ENCODE data around the gene GALM.
"Not testable (repeated sequence)": the region's sequence is repeated elsewhere in the genome, so short reads cannot be mapped to it uniquely, and the experiment has no call there.

The GALM gene

DNA sequence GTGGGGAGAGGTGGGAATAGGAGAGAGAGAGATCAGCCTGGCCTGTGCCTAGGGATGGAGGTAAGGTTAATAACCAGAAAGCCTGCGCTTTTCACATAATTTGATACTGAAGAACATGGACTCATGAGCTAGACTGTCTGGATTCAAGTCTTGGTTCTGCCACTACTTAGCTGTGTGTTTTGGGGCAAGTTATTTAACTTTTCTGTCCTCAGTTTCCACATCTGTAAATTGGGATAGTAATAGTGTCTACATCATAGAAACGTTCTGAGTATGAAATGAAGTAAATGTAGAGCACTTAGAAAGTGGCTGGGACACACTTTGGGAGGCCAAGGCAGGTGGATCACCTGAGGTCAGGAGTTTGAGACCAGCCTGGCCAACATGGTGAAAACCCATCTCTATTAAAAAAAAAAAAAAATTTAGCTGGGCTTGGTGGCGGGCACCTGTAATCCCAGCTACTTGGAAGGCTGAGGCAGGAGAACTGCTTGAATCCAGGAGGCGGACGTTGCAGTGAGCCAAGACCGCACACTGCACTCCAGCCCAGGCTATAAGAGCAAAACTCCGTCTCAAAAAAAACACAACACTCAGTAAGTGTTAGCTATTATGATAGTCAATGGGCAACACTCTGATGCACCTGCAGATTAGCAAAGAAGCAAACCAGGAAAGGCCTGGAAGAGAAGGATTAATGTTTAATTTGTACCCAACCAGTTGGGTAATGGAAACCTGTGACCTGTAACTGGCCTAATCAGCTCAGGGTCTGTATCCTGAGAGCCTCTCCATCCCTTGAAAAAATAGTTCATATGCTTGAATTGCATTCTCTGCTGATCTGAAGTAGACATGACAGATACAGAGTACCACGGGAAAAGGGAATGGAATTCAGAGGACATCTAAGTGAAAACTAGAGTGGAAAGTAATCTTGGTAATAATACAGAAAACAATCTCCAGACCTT lies 6.8 kb downstream of the GALM start:
- Histone ChIP-seq H3K23ac (ENCODE audit: low read length) (no peak overlapping the region), H3K27ac (ENCODE audit: low read depth, low read length) (no peak overlapping the region), H3K9ac (ENCODE audit: low read length) (no peak overlapping the region), H3K4me3 (ENCODE audit: low read depth, low read length) (no peak overlapping the region), H3K4ac (ENCODE audit: low read depth, low read length) (no peak overlapping the region), H2BK5ac (ENCODE audit: low read depth, low read length, poor library complexity) (no peak overlapping the region), H3K18ac (ENCODE audit: low read length) (no peak overlapping the region), H3K79me1 (ENCODE audit: low read length) (no peaks in the 10 kb centered on the region), H3K27me3 (ENCODE audit: insufficient read depth, low read length) (no peaks in the 10 kb centered on the region), H2BK120ac (ENCODE audit: insufficient read depth, low read length, poor library complexity) (no peak overlapping the region), H3K4me1 (ENCODE audit: control insufficient read depth in 1 of 2, insufficient read depth in 2 of 2, low read length in 2 of 2) (peaks cover 5 to 7% of the 10 kb centered on the region in 2 experiments), H4K12ac (ENCODE audit: low read depth, low read length) (no peak overlapping the region), H3K4me2 (ENCODE audit: low read length) (no peak overlapping the region), H2BK12ac (ENCODE audit: low read length) (no peak overlapping the region), H3K36me3 (ENCODE audit: control insufficient read depth in 1 of 2, insufficient read depth in 2 of 2, low read length in 2 of 2) (peaks cover 2 to 3% of the 10 kb centered on the region in 2 experiments), H2AFZ (ENCODE audit: insufficient read depth, low read length, poor library complexity) (no peak overlapping the region), H4K8ac (ENCODE audit: low read depth, low read length) (no peak overlapping the region), H3K9me3 (ENCODE audit: insufficient read depth, low read depth, low read length) (no peaks in the 10 kb centered on the region), H3K79me2 (ENCODE audit: control insufficient read depth, insufficient read depth, low read length, poor library complexity) (no peaks in the 10 kb centered on the region), H4K91ac (ENCODE audit: low read depth, low read length) (no peak overlapping the region), H2AK5ac (ENCODE audit: low read length) (no peak overlapping the region), H3K14ac (ENCODE audit: low read length) (no peak overlapping the region)
- no CpG with 5 or more reads among the region's 8 CpGs for WGBS (ENCODE audit: extremely low coverage, insufficient coverage, insufficient read length)
- no peak for DNase-seq

DNA sequence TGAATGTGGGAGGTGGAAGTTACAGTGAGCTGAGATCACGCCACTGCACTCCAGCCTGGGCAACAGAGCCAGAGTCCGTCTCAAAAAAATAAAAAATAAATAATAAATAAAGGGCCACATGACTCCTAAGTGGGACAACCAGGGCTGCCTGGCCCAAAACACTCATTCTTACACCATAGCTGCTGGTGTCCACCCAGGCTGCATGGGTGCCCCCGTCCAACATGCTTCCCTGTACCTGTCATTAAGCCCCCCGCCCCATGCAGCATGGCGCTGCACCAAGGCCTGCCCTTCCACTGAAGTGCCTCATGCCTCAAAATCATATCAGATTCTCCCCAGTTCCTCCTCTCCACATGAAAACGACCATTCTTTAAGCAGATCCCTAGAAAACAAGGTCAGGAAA lies 10.8 kb downstream of the GALM start:
- H3K4me3 ChIP-seq (ENCODE audit: low read depth, low read length), result no peak overlapping the region
- no peak overlapping the region for H4K8ac ChIP-seq (ENCODE audit: low read depth, low read length)
- H2BK12ac ChIP-seq (ENCODE audit: low read length), result no peak overlapping the region
- no peaks in the 10 kb centered on the region for H3K4me1 ChIP-seq (ENCODE audit: control insufficient read depth in 1 of 2, insufficient read depth in 2 of 2, low read length in 2 of 2)
- no peaks in the 10 kb centered on the region for H3K79me2 ChIP-seq (ENCODE audit: control insufficient read depth, insufficient read depth, low read length, poor library complexity)
- DNase-seq, result no peak
- peaks cover 2 to 4% of the 10 kb centered on the region in 2 experiments for H3K36me3 ChIP-seq (ENCODE audit: control insufficient read depth in 1 of 2, insufficient read depth in 2 of 2, low read length in 2 of 2)
- no peak overlapping the region for H3K27ac ChIP-seq (ENCODE audit: low read depth, low read length)
- no peak overlapping the region for H3K4ac ChIP-seq (ENCODE audit: low read depth, low read length)
- no peaks in the 10 kb centered on the region for H3K27me3 ChIP-seq (ENCODE audit: insufficient read depth, low read length)
- no peak overlapping the region for H3K23ac ChIP-seq (ENCODE audit: low read length)
- no peak overlapping the region for H4K91ac ChIP-seq (ENCODE audit: low read depth, low read length)
- H2BK5ac ChIP-seq (ENCODE audit: low read depth, low read length, poor library complexity), result no peak overlapping the region
- H3K79me1 ChIP-seq (ENCODE audit: low read length), result no peaks in the 10 kb centered on the region
- no peak overlapping the region for H3K18ac ChIP-seq (ENCODE audit: low read length)
- H3K9ac ChIP-seq (ENCODE audit: low read length), result no peak overlapping the region
- no peak overlapping the region for H2BK120ac ChIP-seq (ENCODE audit: insufficient read depth, low read length, poor library complexity)
- H2AFZ ChIP-seq (ENCODE audit: insufficient read depth, low read length, poor library complexity), result no peak overlapping the region
- H4K12ac ChIP-seq (ENCODE audit: low read depth, low read length), result no peak overlapping the region
- WGBS (ENCODE audit: extremely low coverage, insufficient coverage, insufficient read length), result no CpG with 5 or more reads among the region's 6 CpGs
- no peak overlapping the region for H2AK5ac ChIP-seq (ENCODE audit: low read length)
- H3K9me3 ChIP-seq (ENCODE audit: insufficient read depth, low read depth, low read length), result no peaks in the 10 kb centered on the region
- H3K4me2 ChIP-seq (ENCODE audit: low read length), result no peak overlapping the region
- no peak overlapping the region for H3K14ac ChIP-seq (ENCODE audit: low read length)

DNA sequence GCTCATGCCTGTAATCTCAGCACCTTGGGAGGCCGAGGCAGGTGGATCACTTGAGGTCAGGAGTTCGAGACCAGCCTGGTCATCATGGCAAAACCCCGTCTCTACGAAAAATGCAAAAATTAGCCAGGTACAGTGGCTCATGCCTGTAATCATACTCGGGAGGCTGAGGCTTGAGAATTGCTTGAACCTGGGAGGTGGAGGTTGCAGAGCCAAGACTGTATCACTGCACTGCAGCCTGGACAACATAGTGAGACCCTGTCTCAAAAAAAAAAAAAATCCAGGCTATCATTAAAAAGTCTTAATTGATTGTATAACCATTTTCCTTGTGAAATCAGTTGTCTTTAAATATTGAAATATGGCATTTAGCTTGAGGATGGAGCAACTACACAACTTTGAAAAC lies 15.0 kb downstream of the GALM start:
- H3K9ac ChIP-seq (ENCODE audit: low read length), result not testable (repeated sequence)

DNA sequence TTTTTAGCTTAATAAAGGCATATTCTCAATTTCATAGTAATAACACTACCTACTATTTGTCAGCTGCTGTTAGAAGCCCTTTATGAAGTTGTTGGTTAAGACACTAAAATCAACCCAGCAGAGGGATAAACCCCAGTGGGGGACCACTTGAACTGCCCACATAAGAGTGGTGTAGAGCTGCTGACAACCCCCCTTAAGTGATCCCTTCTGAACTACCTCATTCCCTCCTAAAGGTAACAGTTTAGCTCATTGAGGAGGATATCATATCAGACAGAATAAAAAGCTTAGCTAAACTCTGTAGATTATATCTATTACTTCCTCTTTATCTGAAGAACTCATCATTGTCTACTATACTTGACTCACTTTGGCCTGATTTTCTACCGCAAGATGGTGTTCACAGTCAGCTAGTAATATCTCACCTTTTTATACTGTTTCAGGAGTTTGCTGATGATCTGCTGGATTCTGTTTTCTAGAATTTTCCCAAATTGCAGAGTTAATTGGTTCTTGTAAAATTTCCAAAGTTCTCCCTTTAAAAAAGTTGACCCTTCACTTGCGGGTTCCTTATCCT lies 16.2 kb downstream of the GALM start:
- Histone ChIP-seq H3K79me1 (ENCODE audit: low read length) (no peaks in the 10 kb centered on the region), H4K91ac (ENCODE audit: low read depth, low read length) (no peak overlapping the region), H3K14ac (ENCODE audit: low read length) (no peak overlapping the region), H2BK120ac (ENCODE audit: insufficient read depth, low read length, poor library complexity) (no peak overlapping the region), H2BK5ac (ENCODE audit: low read depth, low read length, poor library complexity) (no peak overlapping the region), H2AK5ac (ENCODE audit: low read length) (no peak overlapping the region), H3K23ac (ENCODE audit: low read length) (no peak overlapping the region), H3K4me1 (ENCODE audit: control insufficient read depth in 1 of 2, insufficient read depth in 2 of 2, low read length in 2 of 2) (peaks cover 0 to 1% of the 10 kb centered on the region in 2 experiments), H3K27me3 (ENCODE audit: insufficient read depth, low read length) (no peaks in the 10 kb centered on the region), H2BK12ac (ENCODE audit: low read length) (no peak overlapping the region), H3K4me3 (ENCODE audit: low read depth, low read length) (no peak overlapping the region), H3K18ac (ENCODE audit: low read length) (no peak overlapping the region), H4K12ac (ENCODE audit: low read depth, low read length) (no peak overlapping the region), H3K36me3 (ENCODE audit: control insufficient read depth in 1 of 2, insufficient read depth in 2 of 2, low read length in 2 of 2) (peaks cover 0 to 1% of the 10 kb centered on the region in 2 experiments), H3K4ac (ENCODE audit: low read depth, low read length) (no peak overlapping the region), H3K9ac (ENCODE audit: low read length) (no peak overlapping the region), H3K79me2 (ENCODE audit: control insufficient read depth, insufficient read depth, low read length, poor library complexity) (no peaks in the 10 kb centered on the region), H3K9me3 (ENCODE audit: insufficient read depth, low read depth, low read length) (no peaks in the 10 kb centered on the region), H2AFZ (ENCODE audit: insufficient read depth, low read length, poor library complexity) (no peak overlapping the region), H3K4me2 (ENCODE audit: low read length) (no peak overlapping the region), H4K8ac (ENCODE audit: low read depth, low read length) (no peak overlapping the region), H3K27ac (ENCODE audit: low read depth, low read length) (no peak overlapping the region)
- WGBS (ENCODE audit: extremely low coverage, insufficient coverage, insufficient read length), result no CpG with 5 or more reads among the region's 2 CpGs
- peak in 1 of 2 donors; percentile 34 for DNase-seq

More for the DNA sequence above, 15.0 kb downstream of the GALM start:
- H3K79me1 ChIP-seq (ENCODE audit: low read length); H2AK5ac ChIP-seq (ENCODE audit: low read length); H3K14ac ChIP-seq (ENCODE audit: low read length); H3K23ac ChIP-seq (ENCODE audit: low read length); H3K36me3 ChIP-seq (ENCODE audit: control insufficient read depth in 1 of 2, insufficient read depth in 2 of 2, low read length in 2 of 2); H3K4me3 ChIP-seq (ENCODE audit: low read depth, low read length); H3K27ac ChIP-seq (ENCODE audit: low read depth, low read length); H3K4ac ChIP-seq (ENCODE audit: low read depth, low read length); H2BK5ac ChIP-seq (ENCODE audit: low read depth, low read length, poor library complexity); H3K79me2 ChIP-seq (ENCODE audit: control insufficient read depth, insufficient read depth, low read length, poor library complexity); H3K4me1 ChIP-seq (ENCODE audit: control insufficient read depth in 1 of 2, insufficient read depth in 2 of 2, low read length in 2 of 2); DNase-seq; H2AFZ ChIP-seq (ENCODE audit: insufficient read depth, low read length, poor library complexity); H4K91ac ChIP-seq (ENCODE audit: low read depth, low read length); H2BK12ac ChIP-seq (ENCODE audit: low read length); H2BK120ac ChIP-seq (ENCODE audit: insufficient read depth, low read length, poor library complexity); H4K12ac ChIP-seq (ENCODE audit: low read depth, low read length); H3K4me2 ChIP-seq (ENCODE audit: low read length); H4K8ac ChIP-seq (ENCODE audit: low read depth, low read length); H3K9me3 ChIP-seq (ENCODE audit: insufficient read depth, low read depth, low read length); H3K27me3 ChIP-seq (ENCODE audit: insufficient read depth, low read length); H3K18ac ChIP-seq (ENCODE audit: low read length): not testable (repeated sequence)
- no CpG with 5 or more reads among the region's 5 CpGs for WGBS (ENCODE audit: extremely low coverage, insufficient coverage, insufficient read length)
